ENCODE results near the gene SPDYE4.

The SPDYE4 gene

DNA sequence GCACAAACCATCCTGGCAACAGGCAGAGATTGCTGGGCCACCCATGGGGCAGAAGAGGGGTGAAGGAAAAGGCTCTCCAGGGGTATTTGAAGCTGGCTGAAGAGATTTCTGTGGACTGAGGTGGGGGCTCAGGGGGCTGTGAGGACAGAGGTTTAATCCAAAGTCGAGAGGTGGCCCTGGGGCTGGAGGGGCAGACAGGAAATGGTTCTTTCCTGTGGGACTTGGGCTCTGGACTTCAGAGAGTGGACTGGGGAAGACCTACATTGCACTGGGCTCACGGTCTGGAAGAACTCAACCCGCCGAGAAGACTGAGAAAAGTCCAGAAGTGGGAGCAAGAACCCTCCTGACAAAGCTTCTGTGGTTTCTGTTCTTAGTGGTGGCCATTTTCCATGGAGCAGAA is 16.6 kb downstream of the SPDYE4 start:
- no peak for DNase-seq (ENCODE audit: low read depth in 2 of 3, low spot score in 2 of 3)

DNA sequence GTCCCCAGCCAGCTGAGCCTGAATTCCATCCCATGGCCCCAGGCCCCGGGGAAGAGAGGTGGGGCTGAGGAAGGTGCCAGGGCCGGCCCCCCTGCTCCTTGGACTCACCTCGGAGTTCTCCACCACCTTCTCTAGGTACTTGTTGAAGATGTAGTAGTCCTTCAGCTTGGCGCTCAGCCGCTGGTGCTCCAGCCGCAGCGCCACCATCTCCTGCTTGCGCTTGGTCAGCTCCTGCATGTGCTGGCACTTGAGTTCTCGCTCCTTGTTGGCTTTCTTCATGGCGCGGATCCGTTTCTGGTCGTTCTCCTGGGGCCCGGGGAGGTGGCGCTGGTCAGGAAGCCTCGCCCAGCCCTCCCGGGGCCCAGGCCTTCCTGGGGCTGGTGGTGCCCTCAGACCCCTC is 17.0 kb downstream of the SPDYE4 start:
- no peak for DNase-seq (ENCODE audit: low read depth in 2 of 3, low spot score in 2 of 3)

DNA sequence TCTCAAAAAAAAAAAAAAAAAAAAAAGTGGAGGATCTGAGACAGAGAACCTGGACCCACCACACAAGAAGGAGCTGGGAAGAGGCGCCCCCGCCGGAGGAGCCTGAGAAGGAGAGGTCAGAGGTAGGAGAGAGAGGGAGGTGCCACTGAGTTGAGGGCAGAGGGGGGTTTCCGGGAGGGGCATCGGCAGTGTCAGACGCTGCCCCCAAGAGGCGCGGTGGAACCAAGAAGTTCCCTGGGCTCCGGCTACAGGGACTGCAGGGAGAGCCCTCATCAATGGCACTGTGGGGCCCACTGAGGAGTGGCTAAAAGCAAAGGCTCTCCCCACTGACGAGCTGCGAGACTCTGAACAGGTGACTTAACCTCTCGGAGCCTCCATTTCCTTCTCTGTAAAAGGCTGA is 17.9 kb downstream of the SPDYE4 start:
- DNase-seq (ENCODE audit: low read depth in 2 of 3, low spot score in 2 of 3), result peak in 1 of 3 experiments; percentile 24

DNA sequence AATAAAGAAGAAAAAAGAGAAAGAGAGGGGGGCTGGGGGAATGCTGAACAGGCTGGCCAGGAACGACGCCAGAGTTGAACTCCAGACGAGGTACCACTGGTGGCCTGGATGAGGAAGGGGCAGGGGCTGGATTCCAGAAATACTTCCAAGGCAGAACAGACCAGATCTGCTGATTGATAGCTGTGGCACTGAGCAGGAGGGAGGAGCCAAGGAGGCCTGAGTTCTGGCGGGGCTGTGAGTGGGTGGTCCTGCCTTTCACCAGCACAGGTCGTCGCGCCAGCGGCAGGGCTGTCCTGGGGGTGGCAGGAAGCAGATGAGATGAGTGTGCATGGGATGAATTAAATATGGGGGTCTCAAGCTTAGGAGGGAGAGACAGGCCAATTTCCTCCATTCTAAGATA is 19.2 kb downstream of the SPDYE4 start:
- DNase-seq (ENCODE audit: low read depth in 2 of 3, low spot score in 2 of 3), result no peak

DNA sequence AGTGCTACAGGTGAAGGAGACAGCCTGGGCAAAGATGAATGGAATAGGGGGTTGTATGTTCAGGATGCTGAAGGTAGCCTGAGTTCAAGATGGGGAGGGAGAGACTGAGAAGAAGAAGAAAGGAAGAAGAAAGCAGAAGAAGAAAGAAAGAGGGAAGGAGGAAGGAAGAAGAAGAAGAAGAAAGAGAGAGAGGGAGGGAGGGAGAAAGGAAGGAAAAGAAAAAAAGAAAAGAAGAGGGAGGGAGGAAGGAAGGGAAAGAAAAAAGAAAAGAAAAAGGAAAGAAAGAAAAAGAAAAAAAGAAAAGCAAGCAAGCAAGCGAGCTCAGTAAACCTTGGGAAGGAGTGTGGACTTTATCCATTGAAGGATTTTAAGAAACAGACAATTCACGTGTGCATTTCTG is 21.6 kb downstream of the SPDYE4 start:
- DNase-seq (ENCODE audit: low read depth in 2 of 3, low spot score in 2 of 3), result no peak

DNA sequence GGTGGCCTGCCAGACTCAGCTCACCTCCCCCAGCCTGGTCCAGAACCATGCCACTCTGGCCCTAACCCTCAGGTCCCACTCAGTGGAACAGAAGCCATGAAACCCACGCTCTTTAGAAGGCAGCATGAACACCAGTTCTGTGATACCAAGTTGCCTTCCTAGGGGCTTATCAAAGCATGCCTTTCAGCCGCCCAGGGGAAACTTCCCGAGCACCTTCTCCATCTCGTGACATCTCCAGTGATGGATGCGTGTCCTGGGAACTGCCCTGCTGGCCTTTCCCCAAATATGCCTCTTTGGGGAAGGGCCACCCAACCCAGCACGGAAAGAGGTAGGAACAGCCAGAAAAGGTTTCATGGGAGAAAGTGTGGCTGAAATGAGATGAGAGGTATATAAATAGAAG is 22.0 kb downstream of the SPDYE4 start:
- no peak for DNase-seq (ENCODE audit: low read depth in 2 of 3, low spot score in 2 of 3)

DNA sequence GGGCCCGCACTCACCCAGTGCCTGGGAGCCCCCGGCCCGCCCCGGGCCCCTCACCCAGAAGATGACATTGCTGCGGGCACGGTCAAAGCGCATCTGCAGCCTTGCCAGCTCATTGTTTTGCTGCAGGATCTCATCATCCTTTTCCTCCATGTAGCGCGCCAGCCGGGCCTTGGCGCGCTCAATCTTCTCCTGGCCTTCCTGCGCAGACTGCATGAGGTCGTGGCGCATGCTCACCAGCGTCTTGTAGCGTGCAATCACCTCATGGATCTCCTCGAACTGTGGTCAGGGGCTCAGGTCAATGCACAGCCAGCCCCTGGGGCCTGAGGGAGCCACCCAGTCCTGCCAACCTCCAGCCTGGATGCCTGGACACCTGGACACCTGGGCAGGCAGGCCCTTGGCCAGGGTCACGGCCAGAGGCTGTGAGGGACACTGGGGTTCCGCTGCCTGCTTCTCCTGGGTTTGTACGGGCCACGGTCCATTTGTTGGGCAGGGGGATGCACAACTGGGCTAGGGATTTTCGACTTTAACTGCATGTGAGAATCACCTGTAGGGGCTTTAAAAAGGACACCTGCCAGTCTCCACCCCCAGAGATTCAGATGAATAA is 22.9 kb downstream of the SPDYE4 start:
- no peak for DNase-seq (ENCODE audit: low read depth in 2 of 3, low spot score in 2 of 3)

DNA sequence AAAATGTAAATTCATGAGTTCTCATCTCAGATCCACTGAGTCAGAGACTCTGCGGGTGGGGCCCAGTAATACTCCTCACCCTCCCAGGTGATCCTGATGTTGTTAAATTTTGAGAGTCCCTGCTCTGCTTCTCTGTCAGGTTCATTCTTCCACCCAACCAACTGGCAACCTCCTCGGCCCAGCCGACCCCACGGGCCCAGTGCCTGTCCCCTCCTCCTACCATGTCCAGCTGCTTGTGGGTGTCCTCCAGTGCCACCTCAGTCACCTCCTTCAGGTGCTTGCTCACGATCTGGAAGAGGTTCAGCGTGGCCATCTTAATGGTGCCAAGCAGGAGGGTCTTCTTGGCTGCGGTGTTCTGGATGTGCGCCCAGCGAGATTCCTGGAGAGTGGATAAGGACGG is 23.5 kb downstream of the SPDYE4 start:
- DNase-seq (ENCODE audit: low read depth in 2 of 3, low spot score in 2 of 3), result no peak

DNA sequence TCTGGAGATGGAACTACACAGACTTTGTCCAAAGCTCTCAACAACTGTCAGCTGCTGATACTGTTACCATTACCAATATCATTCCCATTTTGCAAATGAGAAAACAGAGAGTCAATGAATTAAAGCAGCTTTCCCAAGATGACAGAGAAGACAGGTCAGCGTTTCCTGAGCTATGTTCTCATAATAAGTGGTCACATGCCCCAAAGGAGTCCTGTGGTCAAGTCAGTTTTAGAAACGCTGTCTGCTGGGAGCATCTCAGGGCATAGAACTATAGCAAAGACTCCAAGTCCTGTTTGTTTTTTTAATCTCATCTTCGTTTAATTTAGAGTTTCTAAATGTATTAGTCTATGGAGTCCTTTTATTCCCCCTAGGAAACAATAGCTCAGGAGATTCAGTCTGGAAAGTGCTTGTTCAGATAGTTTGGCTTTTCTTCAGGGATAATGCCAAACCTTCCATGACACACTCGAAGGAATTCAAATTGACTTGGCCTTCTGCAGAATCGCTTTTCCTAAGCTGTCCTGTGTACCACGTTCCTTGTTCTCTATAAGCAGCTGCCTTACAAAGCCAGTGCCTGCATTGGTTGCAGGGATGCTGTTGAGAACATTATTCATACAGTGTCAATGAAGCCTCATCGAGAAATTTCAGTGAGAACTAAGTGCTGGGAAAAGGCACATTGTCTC is 25.8 kb downstream of the SPDYE4 start:
- no peak for DNase-seq (ENCODE audit: low read depth in 2 of 3, low spot score in 2 of 3)

DNA sequence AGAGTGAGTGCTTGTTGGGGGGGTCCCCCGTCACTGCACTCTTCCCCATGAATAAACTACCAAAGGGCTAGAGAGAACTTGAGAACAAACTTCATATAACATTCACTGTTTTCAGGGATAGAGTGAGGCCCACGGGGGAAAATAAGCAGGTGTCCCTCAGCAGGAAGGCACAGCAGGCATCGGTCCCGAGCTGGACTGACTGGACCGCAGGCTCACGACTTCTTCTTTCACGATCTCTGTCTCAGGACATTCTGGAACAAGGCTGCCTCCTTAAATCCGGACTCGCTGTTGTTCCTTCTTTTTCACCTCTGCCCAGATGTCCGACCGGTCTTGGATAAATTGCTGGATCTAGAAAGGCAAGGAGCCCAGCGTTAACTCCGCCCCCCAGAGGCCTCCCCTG is 28.5 kb downstream of the SPDYE4 start:
- DNase-seq (ENCODE audit: low read depth in 2 of 3, low spot score in 2 of 3), result no peak

DNA sequence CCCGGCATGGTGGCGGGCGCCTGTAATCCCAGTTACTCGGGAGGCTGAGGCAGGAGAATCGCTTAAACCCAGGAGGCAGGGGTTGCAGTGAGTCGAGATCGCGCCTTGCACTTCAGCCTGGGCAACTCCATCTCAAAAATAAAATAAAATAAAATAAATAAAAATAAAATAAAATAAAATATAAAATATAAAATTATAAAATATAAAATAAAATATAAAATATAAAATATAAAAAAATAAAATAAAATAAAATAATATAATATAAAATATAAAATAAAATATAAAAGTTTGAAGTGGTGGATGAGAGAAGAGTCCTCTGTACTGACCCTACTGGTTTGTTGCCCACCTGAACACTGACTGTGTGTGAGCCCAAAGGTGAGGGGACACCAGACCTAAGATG is 28.9 kb downstream of the SPDYE4 start:
- no peak for DNase-seq (ENCODE audit: low read depth in 2 of 3, low spot score in 2 of 3)

DNA sequence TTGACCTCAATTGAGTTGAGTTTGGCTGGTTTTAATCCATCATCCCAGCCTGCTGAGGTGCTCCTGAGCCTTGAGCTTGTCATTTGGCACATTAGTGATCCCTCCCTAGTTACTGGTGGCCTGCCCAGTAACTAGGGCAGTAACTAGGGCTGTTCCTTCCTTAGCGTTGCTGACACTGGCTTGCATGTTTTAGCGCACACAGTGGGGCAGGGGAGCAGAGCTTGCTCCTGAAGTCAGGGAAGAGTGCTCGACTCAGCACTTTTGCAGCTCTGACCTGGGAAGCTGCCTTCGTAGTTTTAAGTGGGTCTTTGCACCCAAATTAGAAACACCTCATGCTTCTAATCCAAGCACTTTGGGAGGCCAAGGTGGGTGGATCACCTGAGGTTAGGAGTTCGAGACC is 29.4 kb downstream of the SPDYE4 start:
- DNase-seq (ENCODE audit: low read depth in 2 of 3, low spot score in 2 of 3), result no peak

DNA sequence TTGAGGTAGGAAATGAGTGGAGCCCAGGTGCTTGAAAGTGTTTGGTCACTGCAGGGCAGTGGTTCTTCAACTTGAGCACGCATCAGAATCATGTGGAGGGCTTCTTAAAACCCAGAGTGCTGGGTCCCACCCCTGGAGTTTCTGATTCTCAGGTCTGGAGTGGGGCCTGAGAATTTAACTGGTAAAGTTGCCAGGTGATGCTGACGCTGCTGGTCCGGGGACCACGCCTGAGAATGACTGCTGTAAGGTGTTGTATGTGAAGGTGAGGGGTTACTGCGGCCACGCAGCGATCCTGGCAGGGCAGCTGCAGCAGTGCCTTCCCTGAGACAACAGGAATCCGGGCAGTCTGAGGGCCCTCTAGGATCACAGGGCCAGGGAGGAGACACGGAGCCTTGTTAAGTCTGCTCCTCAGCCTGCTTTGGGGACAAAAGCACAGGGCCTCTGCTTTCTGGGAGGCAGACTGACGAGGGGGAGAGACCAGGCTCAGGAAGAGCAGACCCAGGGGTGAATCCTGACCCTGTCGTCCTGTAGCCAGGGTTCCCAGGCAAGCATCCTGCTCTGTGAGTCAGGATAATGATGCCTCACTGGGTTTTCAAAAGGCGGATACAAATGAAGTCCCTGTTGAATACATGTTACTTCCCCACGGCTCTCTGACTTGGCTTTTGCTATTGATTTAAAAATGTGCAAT is 30.0 kb downstream of the SPDYE4 start:
- DNase-seq (ENCODE audit: low read depth in 2 of 3, low spot score in 2 of 3), result no peak

DNA sequence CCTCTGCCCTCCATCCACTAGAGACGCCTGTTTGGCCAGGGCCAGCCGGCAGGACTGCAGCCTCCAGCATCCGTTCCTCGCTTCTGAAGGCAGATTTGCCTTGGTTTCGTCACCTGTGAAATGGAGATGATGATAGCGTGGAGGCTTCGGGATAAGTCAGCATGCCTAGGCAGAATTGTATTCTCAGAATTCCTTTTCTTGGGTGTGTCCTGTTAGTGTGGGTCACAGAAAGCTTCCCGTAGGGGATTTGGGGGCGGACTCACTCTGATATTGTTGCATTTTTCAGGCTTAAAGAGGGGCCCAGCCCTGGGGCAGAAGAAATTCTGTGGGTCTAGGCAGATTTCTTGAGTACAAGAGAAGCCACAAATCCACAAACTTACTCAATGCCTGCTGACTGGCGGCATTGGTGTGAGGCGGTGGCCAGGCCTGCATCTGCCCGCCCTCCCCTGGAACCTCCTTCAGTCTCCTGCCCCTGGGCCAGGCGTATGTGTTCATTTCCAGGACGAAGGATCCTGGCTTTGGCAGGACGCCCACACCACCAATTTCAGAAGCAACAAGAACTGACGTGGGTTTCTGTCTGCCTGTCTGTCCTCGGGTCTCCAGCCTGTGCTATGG is 31.3 kb downstream of the SPDYE4 start:
- DNase-seq (ENCODE audit: low read depth in 2 of 3, low spot score in 2 of 3), result no peak

DNA sequence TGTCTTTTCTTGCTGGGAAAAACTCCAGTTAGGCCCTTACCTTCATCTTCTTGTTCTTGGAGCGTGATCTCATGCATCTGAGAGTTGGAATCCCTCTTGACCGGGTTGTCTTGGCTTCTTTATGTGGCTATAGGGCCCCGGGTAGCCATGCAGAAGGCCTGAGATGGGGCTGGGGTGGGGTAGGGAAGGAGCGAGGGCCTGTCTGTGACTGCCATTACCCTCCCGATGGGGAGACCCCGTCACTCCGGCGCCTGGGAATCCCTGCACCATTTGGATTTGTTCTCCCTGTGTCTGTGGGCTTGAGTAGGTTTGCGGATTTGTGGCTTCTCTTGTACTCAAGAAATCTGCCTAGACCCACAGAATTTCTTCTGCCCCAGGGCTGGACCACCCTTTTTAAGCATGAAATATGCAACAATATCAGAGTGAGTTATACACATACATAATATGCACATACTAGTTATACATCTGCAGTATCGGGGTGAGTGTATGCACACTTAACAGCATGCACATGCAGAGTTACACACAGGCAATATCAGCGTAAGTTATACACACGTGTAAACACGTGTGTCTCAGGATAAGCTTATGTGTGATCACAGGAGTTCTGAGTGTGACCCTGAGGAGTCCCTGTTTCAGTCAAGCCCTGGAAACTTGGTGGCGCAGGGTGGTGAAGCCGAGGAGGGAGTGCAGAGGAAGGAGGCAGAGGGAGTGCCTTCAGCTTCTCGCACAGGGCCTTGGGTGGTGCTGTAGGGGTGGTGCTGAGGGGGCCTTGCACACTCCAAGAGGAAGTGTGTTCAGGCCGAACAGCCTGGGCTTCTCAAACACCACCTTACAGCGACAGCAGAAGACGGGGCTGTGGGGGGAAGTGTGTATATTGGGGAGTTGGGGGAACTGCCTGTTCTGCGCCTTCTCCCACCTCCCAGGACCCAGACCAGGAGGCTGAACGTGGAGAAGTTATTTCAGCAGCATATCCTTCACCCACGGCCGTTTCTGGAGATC is 32.2 kb downstream of the SPDYE4 start:
- no peak for DNase-seq (ENCODE audit: low read depth in 2 of 3, low spot score in 2 of 3)

DNA sequence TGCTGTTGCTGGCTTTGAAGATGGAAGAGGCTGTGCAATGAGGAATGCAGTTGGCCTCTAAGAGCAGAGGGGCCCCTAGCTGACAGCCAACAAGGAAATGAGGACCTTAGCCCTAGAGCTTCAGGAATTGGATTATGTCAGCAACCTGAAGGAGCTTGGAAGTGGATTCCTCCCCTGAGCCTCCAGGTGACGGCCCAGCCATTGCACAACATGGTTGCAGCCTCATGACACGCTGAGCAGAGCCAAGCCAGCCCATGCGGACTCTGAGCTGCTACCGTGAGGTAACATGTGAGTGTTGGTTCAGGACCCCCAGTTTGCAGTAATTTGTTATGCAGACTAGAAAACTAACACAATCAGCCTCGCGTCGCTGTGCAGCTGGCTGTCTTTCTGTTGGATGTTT is 33.9 kb downstream of the SPDYE4 start:
- DNase-seq (ENCODE audit: low read depth in 2 of 3, low spot score in 2 of 3), result no peak

DNA sequence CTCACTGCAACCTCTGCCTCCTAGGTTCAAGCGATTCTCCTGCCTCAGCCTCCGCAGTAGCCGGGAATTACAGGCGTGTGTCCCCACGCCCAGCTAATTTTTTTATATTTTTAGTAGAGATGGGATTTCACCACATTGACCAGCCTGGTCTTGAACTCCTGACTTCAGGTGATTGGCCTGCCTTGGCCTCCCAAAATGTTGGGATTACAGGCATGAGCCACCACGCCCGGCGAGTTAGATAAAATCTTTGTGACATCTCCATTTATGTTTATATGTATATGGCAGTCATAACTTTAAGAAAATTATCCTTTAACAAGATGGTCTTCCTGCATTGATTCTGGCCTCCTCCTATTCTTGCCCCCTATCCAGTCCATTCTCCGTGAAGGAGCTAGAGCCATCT is 37.8 kb downstream of the SPDYE4 start:
- DNase-seq (ENCODE audit: low read depth in 2 of 3, low spot score in 2 of 3), result no peak

DNA sequence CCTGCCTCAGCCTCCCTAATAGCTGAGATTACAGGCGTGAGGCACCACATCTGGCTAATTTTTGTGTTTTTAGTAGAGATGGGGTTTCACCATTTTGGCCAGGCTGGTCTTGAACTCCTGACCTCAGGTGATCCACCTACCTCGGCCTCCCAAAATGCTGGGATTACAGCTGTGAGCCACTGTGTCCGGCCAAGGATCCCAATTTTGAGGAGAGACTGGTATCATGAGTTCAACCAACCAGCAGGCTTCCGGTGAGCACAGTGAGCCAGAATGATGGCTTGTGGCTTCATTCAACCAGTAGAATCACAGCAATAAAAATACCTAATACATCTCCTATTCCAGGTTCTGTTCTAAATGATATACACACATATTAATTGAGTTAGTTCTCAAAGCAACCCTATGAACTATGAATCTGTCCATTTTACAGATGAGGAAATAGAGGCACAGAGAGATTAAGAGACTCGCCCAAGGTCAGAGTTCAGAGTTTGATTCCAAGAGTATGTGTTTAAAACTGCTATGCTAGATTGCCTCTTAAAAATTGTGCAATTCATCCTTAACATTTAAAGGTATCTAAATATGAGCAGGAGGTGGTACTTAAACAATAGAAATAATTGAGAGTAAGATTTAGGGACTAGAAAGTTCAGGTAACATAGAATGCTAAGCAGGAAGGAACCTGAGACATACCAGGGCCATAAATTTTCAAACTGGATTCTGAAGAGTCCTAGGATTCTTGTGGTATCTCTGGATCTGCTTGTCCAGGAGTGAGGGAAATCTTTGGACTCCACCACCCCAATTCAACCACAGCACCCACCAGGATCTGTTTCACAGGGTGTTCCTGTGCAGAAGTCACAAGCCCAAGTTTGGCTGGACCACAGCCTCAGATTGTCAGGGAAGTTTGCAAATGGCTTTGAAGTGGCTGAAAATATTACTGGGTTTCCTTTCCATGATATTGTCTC is 38.8 kb downstream of the SPDYE4 start:
- no peak for DNase-seq (ENCODE audit: low read depth in 2 of 3, low spot score in 2 of 3)

DNA sequence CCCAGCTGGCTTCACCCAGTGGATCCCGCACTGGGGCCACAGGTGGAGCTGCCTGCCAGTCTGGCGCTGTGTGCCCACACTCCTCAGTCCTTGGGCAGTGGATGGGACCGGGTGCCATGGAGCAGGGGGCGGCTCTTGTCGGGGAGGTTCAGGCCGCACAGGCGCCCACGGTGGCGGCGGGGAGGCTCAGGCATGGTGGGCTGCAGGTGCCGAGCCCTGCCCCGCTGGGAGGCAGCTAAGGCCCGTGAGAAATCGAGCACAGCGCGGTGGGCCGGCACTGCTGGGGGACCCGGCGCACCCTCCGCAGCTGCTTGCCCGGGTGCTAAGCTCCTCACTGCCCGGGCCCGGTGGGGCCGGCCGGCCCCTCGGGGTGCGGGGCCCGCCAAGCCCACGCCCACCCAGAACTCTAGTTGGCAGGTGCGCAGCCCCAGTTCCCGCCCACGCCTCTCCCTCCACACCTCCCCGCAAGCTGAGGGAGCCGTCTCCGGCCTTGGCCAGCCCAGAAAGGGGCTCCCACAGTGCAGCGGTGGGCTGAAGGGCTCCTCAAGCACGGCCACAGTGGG is 40.3 kb downstream of the SPDYE4 start:
- DNase-seq (ENCODE audit: low read depth in 2 of 3, low spot score in 2 of 3), result no peak

DNA sequence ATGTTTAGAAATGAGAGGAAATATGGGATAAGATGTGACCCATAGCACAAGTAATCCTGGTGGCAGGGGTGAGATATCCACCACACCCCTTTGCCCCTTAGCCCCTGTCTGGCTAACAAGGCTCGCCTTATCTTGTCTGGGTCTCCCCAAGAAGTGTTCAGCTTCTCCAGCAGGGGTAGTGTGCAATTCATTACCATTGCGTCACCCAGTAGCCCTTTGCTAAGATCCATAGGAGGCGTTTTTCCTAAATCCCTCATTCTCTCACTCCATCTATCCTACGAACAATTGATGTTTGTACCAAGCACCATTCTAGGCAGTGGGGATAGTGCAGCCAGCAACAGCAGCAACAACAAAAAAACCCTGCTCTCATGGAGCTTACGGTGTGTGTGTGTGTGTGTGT is 44.5 kb downstream of the SPDYE4 start:
- no peak for DNase-seq (ENCODE audit: low read depth in 2 of 3, low spot score in 2 of 3)

Measured in activated CD8-positive, alpha-beta memory T cell treated with anti-CD3 and anti-CD28 coated beads for 48 hours (primary cell).